Sigmoid colon (tissue), 7 donors: Measurements from ENCODE around the gene ZNF792. TPM values are rescaled to one million over a fixed set of nuclear protein-coding genes. Genes with fewer than 3 reads are reported as not detected.

ENCODE experiments used
- DNase-seq: peaks from one replicate; pipeline ENCODE4 v3.0.0-alpha.2; 2019
- H3K27ac ChIP-seq, 4 donors: fragments of 200-600 bp; sonication (generic); one replicate each; pipeline ENCODE4 v1.5.1; 2016 to 2019; ENCODE audit warnings: mild to moderate bottlenecking in 1 of 4
- H3K27me3 ChIP-seq, 3 donors: fragments of 200-600 bp; sonication (generic); one replicate each; pipeline ENCODE4 v1.5.1; 2019; ENCODE audit warnings: mild to moderate bottlenecking in 1 of 3
- H3K36me3 ChIP-seq, 4 donors: fragments of 200-600 bp; sonication (generic); one replicate each; pipeline ENCODE4 v1.5.1; 2016 to 2019
- H3K4me1 ChIP-seq, 4 donors: fragments of 200-600 bp; sonication (generic); one replicate each; pipeline ENCODE4 v1.5.1; 2017 to 2019
- H3K4me3 ChIP-seq, 4 donors: fragments of 200-600 bp; sonication (generic); one replicate each; pipeline ENCODE4 v1.5.1; 2017 to 2019; ENCODE audit warnings: mild to moderate bottlenecking in 2 of 4, moderate library complexity in 1 of 4
- H3K9me3 ChIP-seq, 4 donors: fragments of 200-600 bp in 3 of 4; sonication (generic) in 3 of 4; one replicate each; pipeline versions ENCODE4 v1.5.1 to v1.6.1; 2013 to 2019
- EP300 ChIP-seq, 4 donors: sonication (generic); formaldehyde crosslinking; IDR thresholded peaks; one replicate each; pipeline ENCODE4 v1.6.1; 2017; ENCODE audit warnings: antibody characterized with exemption in 4 of 4
- POLR2A ChIP-seq, 2 donors: fragments of 450-650 bp; IDR thresholded peaks; one replicate each; pipeline ENCODE4 v1.6.1; 2016; ENCODE audit warnings: antibody characterized with exemption in 2 of 2, mild to moderate bottlenecking in 2 of 2, moderate library complexity in 2 of 2
- POLR2AphosphoS5 ChIP-seq, 4 donors: sonication (generic); formaldehyde crosslinking; IDR thresholded peaks; one replicate each; pipeline ENCODE4 v1.6.1; 2017; ENCODE audit warnings: antibody characterized with exemption in 4 of 4
- WGBS, 2 donors: extraction: QIAGEN DNeasy Blood & Tissue Kit; methylation state at CpG; one replicate each; pipeline ENCODE4 v1.1.7; 2013; 5-methylcytosine and 5-hydroxymethylcytosine counted together
- intact Hi-C: fragments of 100-400 bp; cut with DNase I; formaldehyde crosslinking; loops from one replicate; pipeline ENCODE4 v1.15.1; 2023
- polyA plus RNA-seq, 3 donors: library from polyadenylated mRNA; stranded (reverse); fragments of 200-250 nt; gene quantifications; one replicate each; pipeline ENCODE4 v1.2.3, GENCODE V29; 2013
- total RNA-seq, 4 donors: library from RNA; depleted of rRNA; stranded (reverse); fragments of >200 nt; gene quantifications; one replicate each; pipeline ENCODE4 v1.1.0, GENCODE V29; 2016
- TF ChIP-seq, protein P1 (sequence below), 4 experiments: fragments of 450-650 bp in 3 of 4; fragments of 200-600 bp in 1 of 4; IDR thresholded peaks; one replicate each; pipeline ENCODE4 v1.5.1; 2016 to 2019; ENCODE audit warnings: antibody characterized with exemption in 4 of 4, mild to moderate bottlenecking in 3 of 4, moderate library complexity in 2 of 4
- donor health status: healthy with polysubstance abuse.
- donor health status: Bipolar disorder and iron deficiency.
- donor health status: healthy.

ZNF792 gene
- total and polyA plus RNA-seq, 7 donors = 1.4 to 6.4 (median 3.1) TPM

DNA sequence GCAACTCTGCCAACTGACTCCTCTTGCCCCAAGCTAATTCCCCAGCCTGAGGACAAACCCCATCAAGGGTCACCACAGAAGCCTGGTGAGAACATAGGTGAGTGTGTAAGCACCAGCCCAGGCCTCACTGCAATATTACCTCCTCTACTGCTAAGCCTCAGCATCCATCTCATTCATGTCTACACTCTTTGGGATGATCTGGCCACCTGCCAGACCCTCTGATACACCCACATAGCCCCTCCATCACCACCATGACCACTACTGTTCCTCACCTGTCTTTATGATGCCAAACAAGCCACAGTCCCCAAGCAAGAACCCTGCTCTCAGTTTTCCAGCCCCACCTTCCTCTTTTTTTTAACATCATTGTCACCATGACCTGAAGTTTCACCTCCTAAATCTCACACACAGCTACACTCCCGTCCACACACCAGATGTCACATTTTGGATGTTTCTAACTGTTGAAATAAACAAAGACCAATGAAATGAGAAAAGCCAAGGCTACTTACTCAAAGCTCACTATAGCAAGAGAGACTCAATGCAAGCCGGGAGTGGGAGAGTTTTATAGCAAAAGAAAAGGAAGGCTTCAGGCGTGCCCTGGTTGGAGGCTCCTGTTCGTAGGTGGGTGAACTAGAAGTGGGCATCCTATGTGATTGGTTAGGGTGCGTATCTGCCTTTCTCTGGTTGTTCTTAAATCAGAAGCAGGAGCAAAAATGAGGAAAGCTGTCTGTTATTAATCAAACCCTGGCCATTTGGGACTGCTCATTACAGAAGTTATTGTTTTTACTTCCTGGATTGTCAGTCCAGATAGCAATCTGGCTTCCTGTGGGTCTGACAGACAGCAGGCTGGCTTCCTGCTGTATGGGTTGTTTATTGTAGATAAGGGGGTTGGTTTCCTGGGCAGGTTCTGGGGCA lies 2.0 kb downstream of the ZNF792 start:
- H3K9me3 ChIP-seq = peaks cover 17 to 30% (median 28%) of the 10 kb centered on the region in 4 donors
- no peaks in the 10 kb centered on the region for H3K27me3 ChIP-seq
- peak overlapping the region in 1 of 4 donors; percentile 90 for H3K4me3 ChIP-seq
- peak overlapping the region in 1 of 4 donors; percentile 28 for H3K27ac ChIP-seq
- TF ChIP-seq POLR2A (IDR thresholded peaks at IDR 0.05) = no peak
- peak in 2 of 4 donors; percentile 21 for TF ChIP-seq POLR2AphosphoS5 (IDR thresholded peaks at IDR 0.05)
- no peak for TF ChIP-seq EP300 (IDR thresholded peaks at IDR 0.05)
- 78 to 88% methylated on average over 5 of the region's 5 CpGs for WGBS, 2 donors
- H3K36me3 ChIP-seq = peaks cover 27 to 41% (median 31%) of the 10 kb centered on the region in 4 donors
- intact Hi-C loops = no loop called here
- DNase-seq = no peak
- peaks cover 0 to 29% (median 18%) of the 10 kb centered on the region in 4 donors for H3K4me1 ChIP-seq

DNA sequence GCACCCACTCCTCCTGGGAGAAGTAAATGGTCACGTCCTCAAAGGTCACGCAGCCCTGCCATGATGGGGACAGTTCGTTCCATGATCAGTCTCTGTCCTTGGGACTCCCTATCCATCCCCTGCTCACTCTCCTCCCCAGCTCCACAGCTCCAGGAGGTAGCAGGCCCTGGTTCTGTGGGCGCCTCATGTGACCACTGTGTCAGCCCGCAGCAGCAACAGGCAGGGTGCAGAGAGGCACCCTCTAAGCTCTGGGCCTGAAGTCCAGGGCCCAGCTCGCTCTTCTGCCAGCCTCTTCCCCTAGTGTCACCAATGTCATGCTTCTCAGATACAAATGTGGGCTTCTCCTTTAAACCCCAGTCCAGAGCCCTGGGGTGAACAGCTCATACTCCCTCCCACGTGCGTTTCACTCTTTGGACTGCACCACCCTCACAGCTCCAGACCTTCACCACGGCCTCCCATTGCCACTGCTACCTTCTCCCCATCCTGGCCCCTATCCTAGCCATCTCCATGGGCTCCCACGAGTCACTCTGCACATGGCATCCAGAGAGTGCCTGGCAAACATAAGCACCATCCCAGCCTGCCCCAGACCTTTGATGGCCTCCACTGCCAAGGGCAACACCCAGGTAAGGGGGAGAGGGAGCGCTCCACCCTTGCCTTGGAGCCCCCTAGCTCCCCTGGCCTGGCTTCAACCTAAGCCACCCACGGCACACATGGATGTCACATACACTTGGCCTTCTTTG lies 2.9 kb downstream of the ZNF792 start:
- Histone ChIP-seq H3K4me3 (no peak overlapping the region), H3K36me3 (peaks cover 27 to 50% (median 31%) of the 10 kb centered on the region in 4 donors), H3K27me3 (no peaks in the 10 kb centered on the region), H3K27ac (no peak overlapping the region), H3K9me3 (peaks cover 17 to 36% (median 36%) of the 10 kb centered on the region in 4 donors), H3K4me1 (peaks cover 0 to 29% (median 18%) of the 10 kb centered on the region in 4 donors)
- 97 to 98% methylated on average over 12 of the region's 12 CpGs for WGBS, 2 donors
- DNase-seq = no peak
- TF ChIP-seq POLR2A (IDR thresholded peaks at IDR 0.05) (no peak), EP300 (IDR thresholded peaks at IDR 0.05) (no peak)
- intact Hi-C loops = no loop called here

DNA sequence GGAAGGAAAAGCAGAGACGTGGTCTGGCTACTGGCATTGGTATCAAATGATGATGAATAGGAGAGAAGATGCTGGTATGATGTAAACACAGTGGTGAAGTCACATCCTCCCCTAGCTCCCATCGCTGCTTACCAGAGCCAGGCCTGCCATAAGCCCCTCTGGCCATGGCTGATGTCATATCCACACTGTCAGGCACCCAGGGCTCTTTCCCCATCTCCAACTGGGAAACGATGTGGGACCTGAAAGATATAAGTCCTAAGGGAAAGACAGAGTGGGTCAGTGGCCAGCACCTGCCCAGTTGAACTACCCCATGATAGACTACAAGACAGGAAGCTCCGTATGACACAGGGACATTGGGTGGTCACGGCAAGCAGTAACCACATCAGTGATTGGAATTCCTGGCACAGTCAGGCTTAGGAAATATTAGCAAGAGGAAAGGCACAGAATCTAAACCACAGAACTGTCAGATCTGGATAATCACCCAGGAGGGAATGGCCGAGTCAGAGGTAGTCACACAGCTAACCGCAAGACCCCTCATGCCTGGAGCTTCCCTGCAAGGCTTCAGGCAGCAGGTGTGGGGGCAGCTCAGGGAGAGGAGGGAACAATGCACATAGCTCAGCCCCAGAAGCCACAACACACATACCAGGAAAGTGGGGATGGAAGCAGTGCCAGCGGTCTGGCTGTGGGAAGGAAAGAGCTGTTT lies 3.8 kb downstream of the ZNF792 start:
- 98 to 99% methylated on average over 8 of the region's 8 CpGs for WGBS, 2 donors
- intact Hi-C loops = no loop called here
- no peak overlapping the region for H3K27ac ChIP-seq
- H3K27me3 ChIP-seq = no peaks in the 10 kb centered on the region
- no peak for TF ChIP-seq POLR2A (IDR thresholded peaks at IDR 0.05)
- no peak for TF ChIP-seq POLR2AphosphoS5 (IDR thresholded peaks at IDR 0.05)
- TF ChIP-seq, protein P1, sequence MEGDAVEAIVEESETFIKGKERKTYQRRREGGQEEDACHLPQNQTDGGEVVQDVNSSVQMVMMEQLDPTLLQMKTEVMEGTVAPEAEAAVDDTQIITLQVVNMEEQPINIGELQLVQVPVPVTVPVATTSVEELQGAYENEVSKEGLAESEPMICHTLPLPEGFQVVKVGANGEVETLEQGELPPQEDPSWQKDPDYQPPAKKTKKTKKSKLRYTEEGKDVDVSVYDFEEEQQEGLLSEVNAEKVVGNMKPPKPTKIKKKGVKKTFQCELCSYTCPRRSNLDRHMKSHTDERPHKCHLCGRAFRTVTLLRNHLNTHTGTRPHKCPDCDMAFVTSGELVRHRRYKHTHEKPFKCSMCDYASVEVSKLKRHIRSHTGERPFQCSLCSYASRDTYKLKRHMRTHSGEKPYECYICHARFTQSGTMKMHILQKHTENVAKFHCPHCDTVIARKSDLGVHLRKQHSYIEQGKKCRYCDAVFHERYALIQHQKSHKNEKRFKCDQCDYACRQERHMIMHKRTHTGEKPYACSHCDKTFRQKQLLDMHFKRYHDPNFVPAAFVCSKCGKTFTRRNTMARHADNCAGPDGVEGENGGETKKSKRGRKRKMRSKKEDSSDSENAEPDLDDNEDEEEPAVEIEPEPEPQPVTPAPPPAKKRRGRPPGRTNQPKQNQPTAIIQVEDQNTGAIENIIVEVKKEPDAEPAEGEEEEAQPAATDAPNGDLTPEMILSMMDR (IDR thresholded peaks at IDR 0.05) = no peak
- no peak for TF ChIP-seq EP300 (IDR thresholded peaks at IDR 0.05)
- H3K4me3 ChIP-seq = no peak overlapping the region
- H3K36me3 ChIP-seq = peaks cover 27 to 58% (median 31%) of the 10 kb centered on the region in 4 donors
- DNase-seq = no peak
- peaks cover 17 to 39% (median 36%) of the 10 kb centered on the region in 4 donors for H3K9me3 ChIP-seq
- peaks cover 0 to 29% (median 18%) of the 10 kb centered on the region in 4 donors for H3K4me1 ChIP-seq

DNA sequence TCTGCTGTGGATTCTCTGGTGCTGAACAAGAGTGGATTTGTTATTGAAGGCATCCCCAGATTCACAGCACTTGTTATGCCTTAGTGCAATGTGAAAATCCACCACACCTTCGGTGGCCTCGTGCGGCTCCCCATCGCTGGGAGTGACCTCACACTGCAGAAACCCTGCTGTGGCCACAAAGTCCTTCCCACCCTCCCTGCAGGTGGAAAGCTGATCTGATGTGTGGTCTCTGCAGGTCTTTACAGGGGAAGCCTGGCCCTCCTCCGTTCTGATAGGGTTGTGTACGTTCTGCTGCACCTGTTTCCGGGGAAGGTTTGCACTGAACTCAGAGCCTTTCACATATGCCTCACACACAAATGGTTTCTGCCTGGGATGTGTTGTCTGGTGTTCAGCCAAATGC lies 5.0 kb downstream of the ZNF792 start:
- peaks cover 27 to 58% (median 31%) of the 10 kb centered on the region in 4 donors for H3K36me3 ChIP-seq
- 91 to 92% methylated on average over 7 of the region's 7 CpGs for WGBS, 2 donors

More for the DNA sequence above, 5.0 kb downstream of the ZNF792 start:
- Histone ChIP-seq H3K4me3 (no peak overlapping the region), H3K9me3 (peaks cover 17 to 45% (median 36%) of the 10 kb centered on the region in 4 donors), H3K27me3 (no peaks in the 10 kb centered on the region), H3K4me1 (peaks cover 0 to 24% (median 17%) of the 10 kb centered on the region in 4 donors), H3K27ac (no peak overlapping the region)
- intact Hi-C loops = no loop called here
- no peak for DNase-seq
- TF ChIP-seq POLR2AphosphoS5 (IDR thresholded peaks at IDR 0.05) = no peak
- TF ChIP-seq POLR2A (IDR thresholded peaks at IDR 0.05) = no peak
- TF ChIP-seq, protein P1 (IDR thresholded peaks at IDR 0.05) = no peak
- TF ChIP-seq EP300 (IDR thresholded peaks at IDR 0.05) = no peak
